ENCODE measurements around the gene CREB5. TPM values are rescaled to one million over a fixed set of nuclear protein-coding genes. Genes with fewer than 3 reads are reported as not detected.

The CREB5 gene
- polyA plus RNA-seq, 1 experiment = 3.9 TPM

GRCh38 chr7:28493477-28493876 lies 81.2 kb downstream of the CREB5 start:
- ChIA-PET POLR2A (no interaction called here), CTCF (no interaction called here)
- DNase-seq (ENCODE audit: low read depth) = no peak
- TF ChIP-seq CTCF (IDR thresholded peaks at IDR 0.05; ENCODE audit: insufficient read depth, low read depth, low read length) = no peak
- H3K36me3 ChIP-seq (ENCODE audit: control insufficient read depth, insufficient read depth, low read length) = no peaks in the 10 kb centered on the region
- H3K27me3 ChIP-seq (ENCODE audit: control insufficient read depth, insufficient read depth, low read length) = no peaks in the 10 kb centered on the region
- H3K4me3 ChIP-seq (ENCODE audit: low read depth, low read length) = no peak overlapping the region

- Histone ChIP-seq H3K36me3 (ENCODE audit: control insufficient read depth, insufficient read depth, low read length) (no peaks in the 10 kb centered on the region), H3K4me3 (ENCODE audit: low read depth, low read length) (no peak overlapping the region), H3K27me3 (ENCODE audit: control insufficient read depth, insufficient read depth, low read length) (no peaks in the 10 kb centered on the region)
- no peak for TF ChIP-seq CTCF (IDR thresholded peaks at IDR 0.05; ENCODE audit: insufficient read depth, low read depth, low read length)
- no peak for DNase-seq (ENCODE audit: low read depth)
- ChIA-PET CTCF (interaction anchor here (0.6 kb wide), 1 partner anchor 102 kb away, joined by 3 read pairs; no protein-coding TSS in a partner anchor), POLR2A (no interaction called here)
Measured at GRCh38 chr7:28497009-28497408, 84.7 kb downstream of the CREB5 start.

GRCh38 chr7:28498636-28499035 lies 86.3 kb downstream of the CREB5 start:
- no peak for TF ChIP-seq CTCF (IDR thresholded peaks at IDR 0.05; ENCODE audit: insufficient read depth, low read depth, low read length)
- Histone ChIP-seq H3K4me3 (ENCODE audit: low read depth, low read length) (no peak overlapping the region), H3K27me3 (ENCODE audit: control insufficient read depth, insufficient read depth, low read length) (no peaks in the 10 kb centered on the region), H3K36me3 (ENCODE audit: control insufficient read depth, insufficient read depth, low read length) (no peaks in the 10 kb centered on the region)
- DNase-seq (ENCODE audit: low read depth) = no peak
- POLR2A ChIA-PET = no interaction called here
- CTCF ChIA-PET = no interaction called here

- ChIA-PET CTCF (no interaction called here), POLR2A (no interaction called here)
- no peaks in the 10 kb centered on the region for H3K36me3 ChIP-seq (ENCODE audit: control insufficient read depth, insufficient read depth, low read length)
- TF ChIP-seq CTCF (IDR thresholded peaks at IDR 0.05; ENCODE audit: insufficient read depth, low read depth, low read length) = no peak
- no peaks in the 10 kb centered on the region for H3K27me3 ChIP-seq (ENCODE audit: control insufficient read depth, insufficient read depth, low read length)
- no peak overlapping the region for H3K4me3 ChIP-seq (ENCODE audit: low read depth, low read length)
- no peak for DNase-seq (ENCODE audit: low read depth)
Measured at GRCh38 chr7:28500138-28500537, 87.8 kb downstream of the CREB5 start.

- POLR2A ChIA-PET = no interaction called here
- DNase-seq (ENCODE audit: low read depth) = no peak
- Histone ChIP-seq H3K4me3 (ENCODE audit: low read depth, low read length) (no peak overlapping the region), H3K36me3 (ENCODE audit: control insufficient read depth, insufficient read depth, low read length) (no peaks in the 10 kb centered on the region), H3K27me3 (ENCODE audit: control insufficient read depth, insufficient read depth, low read length) (no peaks in the 10 kb centered on the region)
- CTCF ChIA-PET = no interaction called here
- TF ChIP-seq CTCF (IDR thresholded peaks at IDR 0.05; ENCODE audit: insufficient read depth, low read depth, low read length) = no peak
Measured at GRCh38 chr7:28502408-28502807, 90.1 kb downstream of the CREB5 start.

Data from BJ (cell line).